ENCODE measurements around the gene GNG12.

GNG12 gene

DNA sequence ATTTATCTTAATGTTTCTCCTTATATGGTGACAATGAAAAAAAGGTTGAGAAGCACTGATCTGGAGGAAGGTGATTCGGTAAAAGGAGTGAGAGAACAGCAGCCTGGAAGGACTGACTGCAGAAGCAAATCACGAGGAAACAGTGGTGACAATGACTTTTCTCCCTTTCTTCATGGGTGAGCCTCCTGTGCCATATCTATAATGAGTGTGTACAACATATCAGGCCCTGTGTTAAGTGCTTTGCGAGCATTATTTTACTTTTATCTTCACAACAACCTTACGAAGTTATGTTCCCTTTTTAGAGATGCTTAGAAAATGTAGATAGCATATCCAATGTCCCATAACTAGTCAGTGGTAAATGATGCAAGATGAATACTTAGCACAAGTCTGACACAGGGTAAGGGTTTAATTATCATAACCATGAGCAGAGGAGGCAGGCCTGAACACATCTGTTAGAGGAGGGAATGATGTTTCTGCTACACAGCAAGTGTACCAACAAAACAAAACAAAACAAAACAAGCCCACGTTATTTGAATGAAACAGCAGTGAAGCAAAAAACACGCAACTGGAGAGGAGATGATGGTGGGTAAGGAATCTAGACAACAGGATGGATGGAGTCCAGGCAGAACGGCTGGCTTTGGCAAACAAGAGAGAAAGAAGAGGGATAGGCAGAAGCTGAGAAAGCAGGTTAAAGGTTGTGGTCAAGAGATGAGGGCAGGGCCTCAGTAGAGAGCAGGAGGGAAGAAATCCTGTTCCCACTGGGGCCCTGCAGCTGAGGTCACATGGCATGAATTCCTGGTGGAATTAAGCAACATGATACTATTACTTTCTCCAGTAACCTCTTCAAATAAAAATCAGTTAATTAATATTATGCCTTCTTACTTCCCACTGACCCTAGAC, 29.6 kb downstream of the GNG12 start:
- Mint-ChIP-seq H3K9me3 (peaks cover 22% of the 10 kb centered on the region), H3K4me1 (peaks cover 21% of the 10 kb centered on the region), H3K36me3 (ENCODE audit: low read depth) (peaks cover 39% of the 10 kb centered on the region), H3K4me3 (no peak overlapping the region), H3K27me3 (ENCODE audit: low read depth) (no peaks in the 10 kb centered on the region), H3K27ac (peak overlapping the region; percentile 39 to 72 (median 70))
- TF ChIP-seq, protein P1, sequence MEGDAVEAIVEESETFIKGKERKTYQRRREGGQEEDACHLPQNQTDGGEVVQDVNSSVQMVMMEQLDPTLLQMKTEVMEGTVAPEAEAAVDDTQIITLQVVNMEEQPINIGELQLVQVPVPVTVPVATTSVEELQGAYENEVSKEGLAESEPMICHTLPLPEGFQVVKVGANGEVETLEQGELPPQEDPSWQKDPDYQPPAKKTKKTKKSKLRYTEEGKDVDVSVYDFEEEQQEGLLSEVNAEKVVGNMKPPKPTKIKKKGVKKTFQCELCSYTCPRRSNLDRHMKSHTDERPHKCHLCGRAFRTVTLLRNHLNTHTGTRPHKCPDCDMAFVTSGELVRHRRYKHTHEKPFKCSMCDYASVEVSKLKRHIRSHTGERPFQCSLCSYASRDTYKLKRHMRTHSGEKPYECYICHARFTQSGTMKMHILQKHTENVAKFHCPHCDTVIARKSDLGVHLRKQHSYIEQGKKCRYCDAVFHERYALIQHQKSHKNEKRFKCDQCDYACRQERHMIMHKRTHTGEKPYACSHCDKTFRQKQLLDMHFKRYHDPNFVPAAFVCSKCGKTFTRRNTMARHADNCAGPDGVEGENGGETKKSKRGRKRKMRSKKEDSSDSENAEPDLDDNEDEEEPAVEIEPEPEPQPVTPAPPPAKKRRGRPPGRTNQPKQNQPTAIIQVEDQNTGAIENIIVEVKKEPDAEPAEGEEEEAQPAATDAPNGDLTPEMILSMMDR (IDR thresholded peaks at IDR 0.05; ENCODE audit: unreplicated experiment in 3 of 3), result no peak

GRCh38 chr1:67802565-67802964, 30.7 kb downstream of the GNG12 start:
- peaks cover 36% of the 10 kb centered on the region for H3K36me3 Mint-ChIP-seq (ENCODE audit: low read depth)
- H3K4me3 Mint-ChIP-seq, result no peak overlapping the region
- H3K27ac Mint-ChIP-seq, result peak overlapping the region; percentile 80 to 90 (median 86)
- TF ChIP-seq, protein P1 (IDR thresholded peaks at IDR 0.05; ENCODE audit: unreplicated experiment in 3 of 3), result no peak
- H3K4me1 Mint-ChIP-seq, result peaks cover 21% of the 10 kb centered on the region
- no peaks in the 10 kb centered on the region for H3K27me3 Mint-ChIP-seq (ENCODE audit: low read depth)
- H3K9me3 Mint-ChIP-seq, result peaks cover 16% of the 10 kb centered on the region

DNA sequence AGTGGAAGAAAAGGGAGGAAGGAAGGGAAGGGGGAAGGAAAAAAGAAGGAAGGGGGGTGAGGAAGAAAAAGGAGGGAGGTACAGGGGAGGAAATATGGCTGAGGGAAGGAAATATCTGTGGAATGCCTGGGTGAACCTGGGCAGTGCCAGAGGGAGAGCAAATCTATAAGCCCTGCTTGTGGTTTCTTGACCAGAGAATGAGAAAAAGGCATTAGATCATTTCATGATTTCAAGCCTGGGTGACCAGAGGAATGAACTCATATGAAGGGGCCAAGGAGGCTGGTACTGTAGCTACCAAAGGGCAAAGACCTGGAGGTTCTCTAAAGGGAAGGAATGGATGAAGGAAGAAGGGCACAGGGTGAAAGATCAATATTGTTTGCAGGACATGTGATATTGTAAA, 31.4 kb downstream of the GNG12 start:
- Mint-ChIP-seq H3K36me3 (ENCODE audit: low read depth) (peaks cover 38% of the 10 kb centered on the region), H3K27ac (peak overlapping the region; percentile 80 to 90 (median 86)), H3K4me1 (peaks cover 21% of the 10 kb centered on the region)

GRCh38 chr1:67795179-67795912, 37.9 kb downstream of the GNG12 start:
- H3K4me3 Mint-ChIP-seq, result no peak overlapping the region
- peaks cover 15% of the 10 kb centered on the region for H3K36me3 Mint-ChIP-seq (ENCODE audit: low read depth)
- H3K27me3 Mint-ChIP-seq (ENCODE audit: low read depth), result no peaks in the 10 kb centered on the region
- TF ChIP-seq, protein P1 (IDR thresholded peaks at IDR 0.05; ENCODE audit: unreplicated experiment in 3 of 3), result no peak
- H3K9me3 Mint-ChIP-seq, result no peaks in the 10 kb centered on the region
- peak overlapping the region in 1 of 3 experiments; percentile 85 for H3K27ac Mint-ChIP-seq
- peaks cover 32% of the 10 kb centered on the region for H3K4me1 Mint-ChIP-seq

More for the DNA sequence above, 31.4 kb downstream of the GNG12 start:
- Mint-ChIP-seq H3K4me3 (no peak overlapping the region), H3K27me3 (ENCODE audit: low read depth) (no peaks in the 10 kb centered on the region), H3K9me3 (peaks cover 14% of the 10 kb centered on the region)
- TF ChIP-seq, protein P1 (IDR thresholded peaks at IDR 0.05; ENCODE audit: unreplicated experiment in 3 of 3), result no peak

- H3K9me3 Mint-ChIP-seq, result no peaks in the 10 kb centered on the region
- peaks cover 41% of the 10 kb centered on the region for H3K4me1 Mint-ChIP-seq
Observed at GRCh38 chr1:67793562-67793961, 39.7 kb downstream of the GNG12 start.

More at GRCh38 chr1:67793562-67793961, 39.7 kb downstream of the GNG12 start:
- H3K36me3 Mint-ChIP-seq (ENCODE audit: low read depth), result peaks cover 15% of the 10 kb centered on the region
- H3K4me3 Mint-ChIP-seq, result peak overlapping the region in 2 of 3 experiments; percentile 1 to 9
- H3K27me3 Mint-ChIP-seq (ENCODE audit: low read depth), result no peaks in the 10 kb centered on the region
- TF ChIP-seq, protein P1 (IDR thresholded peaks at IDR 0.05; ENCODE audit: unreplicated experiment in 3 of 3), result no peak
- H3K27ac Mint-ChIP-seq, result peak overlapping the region; percentile 89 to 92 (median 89)

Measured in nephron (organoid).